ENCODE data around the gene PRKCZ.

The PRKCZ gene

DNA sequence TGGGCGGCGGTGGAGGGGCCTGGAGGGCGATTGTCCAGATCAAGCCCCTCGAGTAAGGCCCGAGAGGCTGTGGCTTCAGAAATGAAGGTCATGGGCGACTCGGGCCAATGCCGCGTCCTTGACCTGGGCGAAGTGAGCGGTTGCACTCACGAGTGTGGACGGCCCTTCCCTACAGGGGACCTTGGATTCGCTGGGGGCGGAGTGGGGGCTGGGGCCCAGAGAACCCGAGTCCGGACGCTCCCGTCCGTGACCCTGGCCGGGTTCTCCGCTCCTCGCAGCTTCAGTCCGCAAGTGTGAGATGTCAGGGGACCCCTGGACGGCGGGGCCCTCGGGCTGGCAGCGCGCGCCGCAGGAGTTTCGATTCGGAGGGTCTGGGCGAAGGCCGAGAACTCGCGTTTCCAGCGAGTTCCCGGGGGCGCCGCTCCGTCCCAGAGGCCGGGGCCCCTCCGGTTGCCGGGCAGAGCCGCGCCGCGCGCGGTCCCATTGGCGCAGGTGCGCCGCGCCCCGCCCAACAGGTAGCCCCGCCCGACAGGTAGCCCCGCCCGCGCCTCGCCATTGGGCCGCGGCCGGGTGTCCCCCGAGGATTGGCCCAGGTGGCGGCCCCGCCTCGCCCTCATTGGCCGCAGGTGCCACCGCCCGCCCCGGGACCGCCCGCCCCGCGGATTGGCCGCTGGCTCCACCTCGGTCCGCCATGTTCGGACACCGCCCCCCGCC, at the start of gene PRKCZ:
TSS of gene PRKCZ (plus strand) at position 694 of the 714 bp plus-strand sequence. CDS start 220 bp downstream, outside the sequence.
- peak; percentile 98 for DNase-seq

DNA sequence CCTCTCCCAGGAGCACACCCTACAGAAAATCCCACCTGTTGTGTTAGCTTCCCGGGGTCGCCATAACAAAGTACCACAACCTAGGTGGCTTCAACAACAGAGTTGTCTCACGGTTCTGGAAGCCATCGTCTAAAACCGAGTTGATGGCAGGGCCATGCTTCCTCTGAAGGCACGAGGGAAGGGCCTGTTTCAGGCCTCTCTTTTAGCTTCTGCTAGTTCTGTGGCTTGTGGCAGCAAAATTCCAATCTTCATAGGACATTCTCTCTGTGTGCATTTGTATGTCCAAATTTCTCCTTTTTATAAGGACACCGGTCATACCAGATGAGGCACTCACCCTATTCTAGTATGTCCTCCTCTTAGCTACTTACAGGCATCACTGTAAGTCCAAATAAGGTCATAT, 49.8 kb upstream of the PRKCZ start:
- no peak for DNase-seq

DNA sequence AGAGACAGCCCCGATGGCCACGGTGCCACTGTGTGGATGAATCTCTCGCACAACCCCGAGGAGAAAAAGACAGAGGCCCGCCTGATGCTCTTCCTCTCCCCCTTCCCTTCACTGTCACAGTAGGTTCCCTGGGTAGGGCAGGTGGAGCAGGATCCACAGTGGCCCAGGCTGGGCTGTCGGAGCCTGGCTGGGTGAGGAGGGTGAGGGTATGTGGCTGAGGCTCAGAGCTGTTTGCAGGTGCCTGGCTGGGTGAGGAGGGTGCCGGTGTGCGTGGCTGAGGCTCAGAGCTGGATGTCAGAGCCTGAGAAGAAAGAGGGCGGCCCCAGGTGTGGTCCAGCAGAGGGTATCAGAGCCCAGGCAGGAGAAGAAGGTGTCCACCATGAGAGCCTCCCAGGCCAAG, 49.4 kb upstream of the PRKCZ start:
- no peak for DNase-seq

DNA sequence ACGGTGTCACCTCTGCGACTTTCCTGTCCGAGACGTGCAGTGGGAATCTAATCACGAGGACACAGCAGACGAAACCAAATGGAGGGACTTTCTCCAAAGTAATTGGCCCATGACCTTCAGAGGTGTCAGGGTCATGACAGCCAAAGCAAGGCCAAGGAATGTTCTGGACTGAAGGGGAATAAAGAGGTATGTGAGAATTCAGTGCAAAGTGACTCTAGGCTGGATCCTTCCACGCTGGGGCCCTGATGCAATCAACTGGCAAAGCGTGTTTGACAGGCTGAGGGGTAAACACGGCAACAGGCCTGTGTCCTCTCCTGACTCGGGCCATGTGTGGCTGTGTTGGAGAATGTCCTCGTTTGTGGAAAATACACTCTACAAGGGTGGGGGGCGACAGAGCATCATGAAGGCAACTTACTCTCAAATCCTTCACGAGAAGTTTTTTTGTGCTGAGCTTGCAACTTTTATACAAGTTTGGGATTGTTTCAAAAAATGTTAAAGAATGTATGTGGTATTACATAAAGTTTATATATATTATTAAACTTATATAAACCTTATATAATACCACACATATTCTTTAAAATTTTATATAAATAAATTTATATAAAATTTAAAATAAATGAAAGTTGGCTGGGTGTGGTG, 48.3 kb upstream of the PRKCZ start:
- DNase-seq: no peak

DNA sequence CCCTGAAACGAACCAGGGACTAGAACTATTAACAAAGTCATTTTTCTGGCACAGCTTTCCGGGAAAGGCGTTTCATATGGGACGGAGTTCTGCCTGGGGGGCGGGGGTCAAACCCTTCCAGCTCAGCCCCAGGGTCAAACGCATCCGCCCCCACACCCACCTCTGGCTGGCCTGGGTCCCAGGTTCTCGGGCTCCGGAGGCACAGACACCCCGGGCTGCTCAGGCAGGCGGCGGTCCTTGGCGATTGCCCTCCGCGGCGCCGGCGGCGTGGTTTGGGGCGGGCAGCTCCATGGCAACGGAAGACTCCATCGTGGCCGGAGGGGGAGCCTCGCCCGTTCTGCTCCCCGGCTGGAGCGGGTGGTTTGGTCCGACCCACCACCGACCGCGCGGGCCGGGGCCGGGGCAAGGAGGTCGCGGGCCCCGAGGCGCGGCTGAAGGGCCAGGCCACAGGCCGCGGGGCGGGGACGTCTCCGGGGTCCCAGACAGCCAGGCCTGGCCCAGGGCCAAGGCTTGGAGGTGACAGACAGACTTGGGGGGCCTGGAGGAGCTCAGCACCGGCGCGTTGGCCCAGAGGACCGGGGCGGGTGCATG, 46.6 kb upstream of the PRKCZ start, which contains the start of gene CFAP74:
TSS of gene CFAP74 (minus strand) at position 246 of the 591 bp plus-strand sequence. CDS start 12,830 bp downstream, outside the sequence.
- no peak for DNase-seq

DNA sequence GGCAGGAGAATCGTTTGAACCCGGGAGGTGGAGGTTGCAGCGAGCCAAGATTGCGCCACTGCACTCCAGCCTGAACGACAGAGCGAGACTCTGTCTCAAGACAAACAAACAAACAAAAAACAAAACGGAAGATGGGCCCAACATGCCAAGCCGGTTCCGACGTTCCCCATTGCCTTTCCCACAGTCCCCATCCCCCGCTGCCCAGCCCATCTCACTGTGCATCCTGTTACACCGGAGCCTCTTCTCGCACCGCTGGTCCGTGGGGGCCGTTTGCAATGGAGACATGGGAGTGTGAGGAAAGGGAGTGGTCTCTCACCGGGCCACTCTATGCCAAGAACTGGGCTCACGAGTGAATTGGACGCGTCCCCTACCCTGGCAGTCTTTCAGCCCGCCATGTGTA, 45.4 kb upstream of the PRKCZ start:
- no peak for DNase-seq

DNA sequence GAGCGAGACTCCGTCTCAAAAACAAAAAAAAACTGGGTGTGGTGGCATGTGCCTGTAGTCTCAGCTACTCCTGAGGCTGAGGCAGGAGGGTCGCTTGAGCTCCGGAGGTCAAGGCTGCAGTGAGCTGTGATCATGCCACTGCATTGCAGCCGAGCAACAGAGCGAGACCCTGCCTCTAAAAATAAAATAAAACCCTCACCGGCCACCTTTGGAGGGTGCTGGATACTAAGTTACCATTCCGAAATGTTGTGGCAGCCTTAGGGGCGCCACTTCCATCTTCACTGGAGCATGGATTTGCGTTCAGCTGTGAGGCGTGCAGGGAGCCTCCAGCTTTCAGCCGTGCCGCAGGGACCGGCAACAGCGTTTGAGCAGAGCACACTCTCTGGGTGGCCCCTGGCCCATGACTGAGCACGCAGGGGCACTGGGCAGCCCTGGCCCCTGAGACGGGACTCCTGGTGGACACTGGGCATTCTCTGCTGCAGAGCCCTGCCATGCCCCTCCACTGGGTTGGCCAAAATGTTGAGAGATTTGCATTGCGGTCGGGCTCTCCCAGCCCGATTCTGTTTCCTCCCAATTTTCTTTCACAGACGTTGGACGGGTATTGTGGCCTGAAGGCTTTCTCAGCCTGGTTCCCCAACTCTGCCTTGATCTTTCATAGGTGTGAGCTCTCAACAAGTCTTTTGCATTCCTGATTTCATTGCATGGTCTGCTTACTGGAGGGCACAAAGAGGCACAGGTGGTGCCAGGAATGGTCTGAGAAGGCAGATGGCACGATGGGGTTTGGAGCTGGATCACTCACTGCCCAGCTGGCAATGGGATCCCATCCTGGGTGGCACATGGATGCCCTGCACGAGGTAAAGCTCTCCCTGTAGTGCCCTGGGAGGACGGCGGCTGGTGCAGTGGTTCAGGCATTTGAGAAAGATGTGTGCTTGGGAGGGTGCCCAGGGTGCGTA, 40.8 kb upstream of the PRKCZ start:
- no peak for DNase-seq

DNA sequence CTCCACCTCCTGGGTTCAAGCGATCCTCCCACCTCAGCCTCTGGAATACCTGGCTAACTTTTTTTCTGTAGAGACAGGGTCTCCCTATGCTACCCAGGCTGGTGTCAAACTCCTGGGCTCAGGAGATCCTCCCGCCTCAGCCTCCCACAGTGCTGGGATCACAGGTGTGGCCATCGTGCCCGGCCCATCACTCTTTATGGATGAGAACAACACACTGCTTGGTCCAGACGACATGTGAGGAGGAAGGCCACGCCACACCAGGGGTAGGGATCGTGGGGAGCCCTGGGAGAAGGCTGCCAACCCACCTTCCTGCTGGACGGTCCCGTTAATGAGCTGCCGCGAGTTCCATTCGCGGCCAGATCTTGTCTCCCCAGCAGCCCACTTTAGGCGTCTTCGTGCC, 36.0 kb upstream of the PRKCZ start:
- no peak for DNase-seq

DNA sequence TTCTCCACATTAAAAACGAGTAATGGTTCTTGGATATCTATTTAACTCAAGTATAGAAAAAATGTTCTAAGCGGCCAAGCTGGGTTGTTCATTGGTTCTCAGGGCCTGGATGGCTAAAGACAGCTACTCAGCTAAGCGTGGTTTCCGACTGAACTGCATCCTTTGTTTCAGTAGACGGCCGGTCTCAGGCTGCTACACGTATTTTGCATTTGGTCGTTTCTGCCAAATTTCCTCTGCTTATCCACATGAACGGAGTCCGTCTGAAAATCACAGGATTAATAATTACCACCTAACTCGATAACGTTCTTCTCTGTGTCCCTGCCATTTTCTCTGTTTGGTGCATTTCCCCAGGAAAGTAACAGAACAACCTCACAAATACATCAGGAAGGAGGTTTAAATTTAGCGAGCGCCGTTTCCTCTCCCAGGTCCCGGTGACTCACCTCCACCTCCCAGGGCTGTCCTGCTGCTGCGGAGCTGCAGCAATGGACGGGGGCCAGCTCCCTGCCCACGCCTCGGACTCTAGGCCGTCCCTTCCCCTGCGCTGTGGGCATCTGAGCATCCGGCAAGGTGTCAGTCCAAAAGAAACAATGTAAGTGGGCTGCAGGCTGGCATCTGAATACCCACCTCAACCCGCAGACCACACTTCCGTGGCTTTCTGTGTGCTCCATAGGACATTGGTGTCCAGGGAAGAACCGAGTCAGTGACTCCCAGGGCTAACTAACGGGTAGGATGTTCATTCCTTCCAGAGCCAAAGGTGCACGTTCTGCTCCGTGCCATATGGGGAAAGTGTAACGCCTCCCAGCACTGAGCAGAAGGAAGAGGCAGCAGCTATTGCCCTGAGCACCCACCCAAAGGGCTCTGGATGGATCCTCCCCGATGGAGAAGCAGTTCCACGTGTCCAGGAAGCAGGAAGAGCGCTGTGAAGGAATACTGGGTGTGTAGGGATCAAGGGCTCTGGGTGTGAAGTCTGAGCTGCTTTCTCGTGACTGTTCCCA, 35.2 kb upstream of the PRKCZ start:
- DNase-seq: no peak

DNA sequence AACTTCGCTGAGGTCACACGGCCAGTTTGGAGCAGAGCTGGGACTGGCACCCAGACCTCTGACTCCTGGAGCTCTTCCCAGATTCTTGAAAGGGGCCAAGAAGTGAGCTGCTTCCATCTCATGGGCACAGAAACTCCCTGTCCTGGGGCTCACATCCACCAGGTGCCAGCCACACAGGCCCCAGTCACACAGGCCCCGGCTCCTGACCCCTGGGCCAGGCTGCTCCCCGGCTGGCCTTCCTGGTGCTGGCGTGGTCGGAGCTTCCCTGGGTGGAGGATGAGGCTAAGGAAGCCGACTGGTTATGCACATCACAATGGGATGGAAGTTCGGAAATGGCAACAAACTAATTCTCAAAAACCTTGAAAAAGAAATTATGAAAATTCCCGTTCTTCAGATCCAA, 34.1 kb upstream of the PRKCZ start:
- DNase-seq: no peak

DNA sequence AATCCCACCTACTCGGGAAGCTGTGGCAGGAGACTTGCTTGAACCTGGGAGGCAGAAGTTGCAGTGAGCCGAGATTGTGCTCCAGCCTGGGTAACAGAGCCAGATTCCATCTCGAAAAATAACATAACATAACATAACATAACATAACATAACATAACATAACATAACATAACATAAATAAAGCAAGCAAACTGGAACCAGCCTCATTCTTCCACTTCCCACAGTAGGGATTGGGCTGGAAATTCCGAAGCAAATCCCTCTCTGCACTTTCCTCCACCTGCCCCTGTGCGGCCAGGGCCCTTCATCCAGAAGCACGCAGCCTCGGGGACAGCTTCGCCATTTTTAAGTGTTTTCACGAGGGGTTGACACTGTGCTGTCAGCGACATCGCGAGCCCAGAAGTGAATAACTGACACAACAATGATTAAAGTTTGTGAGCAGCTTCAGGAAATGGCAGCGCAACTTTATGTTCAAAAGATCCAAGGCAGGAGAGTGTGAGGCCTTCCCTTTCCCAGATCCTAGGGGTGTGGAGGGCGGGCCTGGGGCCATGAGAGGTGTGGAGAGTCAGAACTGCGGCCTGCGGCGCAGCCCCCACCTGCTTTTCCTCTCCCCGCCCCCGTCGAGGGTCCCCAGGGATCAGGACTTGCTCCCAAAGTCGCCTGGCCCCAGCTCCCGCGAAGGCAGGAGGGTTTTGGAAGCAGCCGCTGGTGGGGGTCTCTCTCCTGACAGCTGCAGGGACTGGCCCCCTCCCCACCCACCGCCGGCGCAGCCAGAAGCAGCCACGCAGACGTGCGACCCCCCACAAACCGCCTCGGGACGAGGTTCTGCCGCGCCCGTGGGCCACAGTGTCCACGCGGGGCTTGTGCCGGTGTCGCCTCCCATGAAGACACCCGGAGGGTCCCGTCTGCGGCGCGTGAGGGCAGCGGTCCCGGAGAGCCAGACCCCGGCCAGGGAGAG, 31.7 kb upstream of the PRKCZ start:
- no peak for DNase-seq

DNA sequence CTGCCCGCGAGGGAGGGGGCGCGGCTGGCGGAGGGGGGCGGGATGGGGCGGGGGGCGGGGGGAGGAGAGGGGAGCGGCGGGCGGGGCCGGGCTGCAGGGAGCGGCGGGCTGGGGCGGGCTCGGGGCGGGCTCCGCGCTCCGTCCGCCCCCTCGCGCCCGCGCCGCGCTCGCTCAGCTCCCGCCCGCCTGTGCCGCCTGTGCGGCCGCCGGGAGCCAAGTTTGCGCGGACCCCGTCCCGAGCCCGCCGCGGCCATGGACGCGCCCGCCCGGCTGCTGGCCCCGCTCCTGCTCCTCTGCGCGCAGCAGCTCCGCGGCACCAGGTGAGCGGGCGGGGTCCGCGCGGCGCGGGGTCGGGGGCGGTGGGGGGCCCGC, 31.1 kb upstream of the PRKCZ start, which contains the start of gene GABRD:
TSS of gene GABRD (plus strand) at position 174 of the 372 bp plus-strand sequence. CDS start at position 253, 79 bp downstream.
- DNase-seq: no peak

DNA sequence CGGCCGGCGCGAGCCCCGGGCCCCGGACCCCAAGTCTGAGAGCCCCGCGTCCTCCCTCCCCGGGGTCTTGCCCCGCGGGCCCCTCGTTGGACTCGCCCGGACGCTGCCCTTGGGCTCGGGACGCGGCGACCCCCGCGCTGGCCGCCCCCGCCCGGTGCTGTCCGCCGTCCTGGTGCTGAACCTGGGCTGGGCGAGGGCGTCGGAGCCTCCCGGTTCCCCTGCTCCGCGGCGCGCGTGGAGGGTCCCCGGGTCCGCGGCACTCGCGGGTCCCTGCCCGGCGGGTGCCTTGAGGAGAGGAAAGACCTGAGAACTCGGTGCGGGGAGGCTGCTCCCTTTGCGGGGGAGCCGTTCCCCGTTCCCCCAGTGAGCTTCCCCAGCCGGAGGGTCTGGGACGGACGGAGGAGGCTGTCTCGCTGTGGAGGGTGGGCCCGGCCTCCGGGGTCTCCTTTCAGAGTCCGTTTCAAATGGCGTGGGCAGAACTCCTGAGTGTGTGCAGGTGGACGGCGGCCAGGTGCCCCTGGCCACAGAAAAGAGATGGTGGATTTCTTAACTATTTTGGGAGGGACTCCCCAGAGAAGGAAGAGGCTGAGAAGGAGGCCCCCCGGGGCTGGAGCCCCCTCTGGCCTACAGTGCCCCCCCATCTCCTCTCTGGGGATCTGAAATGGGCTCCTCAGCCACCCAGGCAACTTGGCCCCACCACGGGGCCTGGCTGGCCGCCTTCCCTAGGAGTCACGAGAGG, 30.5 kb upstream of the PRKCZ start:
- DNase-seq: no peak

DNA sequence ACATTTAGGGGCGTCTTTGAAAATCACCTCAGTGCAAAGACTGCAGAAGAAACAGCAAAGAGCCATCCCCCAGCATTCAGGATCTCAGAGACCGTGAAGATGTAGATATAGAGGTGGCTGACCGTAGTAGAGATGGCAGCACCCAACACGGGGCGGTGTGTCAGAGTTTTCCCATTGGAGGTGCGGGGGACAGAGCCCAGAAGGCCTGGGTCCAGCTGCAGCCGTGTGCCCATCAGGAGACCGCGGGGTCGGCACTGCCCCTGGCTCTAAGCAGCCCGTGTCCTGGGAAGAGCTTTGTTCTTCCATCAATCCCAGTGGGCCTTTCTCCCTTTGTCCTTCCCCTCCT, 29.9 kb upstream of the PRKCZ start:
- no peak for DNase-seq

DNA sequence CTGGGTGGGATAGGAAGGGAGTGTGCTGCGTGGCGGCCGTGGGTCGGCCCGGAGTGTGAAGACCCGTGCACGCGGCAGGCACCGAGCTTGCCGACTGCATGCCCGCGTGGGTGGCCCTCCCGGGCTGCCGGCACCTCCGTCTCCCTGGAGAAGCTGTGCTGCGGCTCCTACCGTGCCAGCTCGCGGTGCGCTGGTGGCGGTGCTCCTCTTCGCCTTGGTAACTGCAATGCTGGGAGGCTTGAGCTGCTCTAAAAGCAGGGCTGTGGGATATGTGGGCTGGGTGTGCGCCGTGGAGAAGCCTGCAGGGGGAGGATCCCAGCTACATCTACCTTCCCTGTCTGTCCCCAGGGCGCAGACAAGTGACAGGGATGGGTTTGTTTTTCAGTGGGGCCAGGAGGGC, 28.7 kb upstream of the PRKCZ start:
- no peak for DNase-seq

DNA sequence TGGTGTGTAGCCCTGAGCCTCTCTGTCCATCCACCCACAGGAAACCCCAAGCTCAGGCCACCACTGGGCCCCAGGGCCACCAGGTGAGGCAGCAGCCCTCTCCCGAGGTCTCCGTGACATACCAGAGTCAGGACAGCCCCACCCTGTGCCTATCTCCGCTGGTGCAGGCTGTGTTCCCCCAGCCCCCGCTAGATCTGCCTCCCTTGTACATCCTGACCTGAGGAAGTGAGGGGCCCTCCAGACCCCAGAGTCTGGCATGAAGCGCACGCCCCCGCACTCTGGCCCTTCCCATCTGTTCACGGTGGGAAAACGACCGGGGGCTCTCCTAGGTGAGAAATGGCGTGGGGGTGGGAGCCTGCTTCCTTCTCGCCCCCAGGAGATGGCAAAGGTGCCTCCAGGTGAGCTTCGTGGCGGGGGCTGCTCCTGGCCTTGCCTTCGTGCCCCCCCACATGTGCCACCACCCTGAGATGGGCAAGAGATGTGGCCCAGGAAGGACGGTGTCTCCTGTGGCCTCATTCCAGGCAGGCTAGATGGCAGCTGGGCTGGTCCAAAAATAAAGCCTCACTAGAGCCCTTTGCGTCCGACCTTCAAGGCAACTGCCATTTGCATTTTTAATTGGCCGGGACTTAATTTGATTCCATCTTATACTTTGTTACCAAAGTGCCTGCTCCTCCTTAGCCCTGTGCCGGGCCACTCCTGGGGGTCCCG, 28.0 kb upstream of the PRKCZ start:
- no peak for DNase-seq

DNA sequence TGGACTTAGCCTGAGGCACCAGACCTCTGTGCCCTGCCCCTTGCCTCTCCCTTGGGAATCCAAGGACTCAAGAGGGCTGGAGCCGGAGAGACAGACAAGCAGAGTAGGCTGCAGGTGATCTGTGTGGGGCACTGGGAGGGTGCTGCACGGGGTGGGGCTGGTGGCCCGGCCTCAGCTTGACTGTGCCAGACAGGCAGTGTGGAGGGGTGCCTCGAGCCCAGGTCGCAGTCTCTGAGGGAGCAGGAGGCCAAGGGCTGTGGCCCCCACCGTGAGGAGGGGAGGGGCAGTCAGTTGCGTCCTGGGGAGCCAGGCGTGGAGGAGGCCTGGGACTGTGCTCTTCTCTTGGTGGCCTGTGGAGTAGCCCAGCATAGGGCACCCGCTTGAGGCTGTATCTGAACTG, 27.0 kb upstream of the PRKCZ start:
- no peak for DNase-seq

DNA sequence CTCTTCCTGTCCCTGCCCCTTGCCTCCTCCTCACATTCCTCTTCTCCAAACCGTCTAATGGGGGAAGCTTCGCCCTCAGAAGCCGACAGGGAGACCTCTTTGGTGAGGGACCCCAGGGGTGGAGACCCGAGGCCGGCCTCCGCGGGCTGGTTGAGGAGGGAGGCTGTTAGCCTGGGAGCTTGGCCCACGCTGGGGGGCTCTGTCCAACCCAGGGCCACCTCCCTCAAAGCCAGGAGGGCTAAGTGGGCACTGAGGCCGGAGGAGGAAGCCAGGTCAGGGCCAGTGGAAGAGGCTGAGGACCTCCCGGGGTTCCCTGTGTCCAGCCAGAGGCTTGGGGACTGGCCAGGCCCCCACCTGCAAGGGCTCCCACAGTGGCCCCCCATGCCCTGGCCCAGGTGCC, 25.8 kb upstream of the PRKCZ start:
- no peak for DNase-seq

DNA sequence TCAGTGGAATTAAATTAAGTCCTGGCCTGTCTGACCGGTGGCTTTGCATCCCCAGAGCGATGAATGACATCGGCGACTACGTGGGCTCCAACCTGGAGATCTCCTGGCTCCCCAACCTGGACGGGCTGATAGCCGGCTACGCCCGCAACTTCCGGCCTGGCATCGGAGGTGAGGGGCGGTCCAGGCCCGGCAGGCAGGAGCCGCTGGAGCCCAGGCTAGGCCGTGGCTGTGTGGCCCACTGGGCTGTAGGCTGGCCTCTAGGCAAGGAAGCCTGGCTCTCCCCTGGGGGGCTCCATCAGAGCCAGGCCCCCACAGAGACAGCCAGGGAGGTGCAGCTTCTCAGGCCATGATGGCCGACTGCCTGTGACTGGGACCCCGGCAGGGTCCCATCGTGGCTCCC, 25.3 kb upstream of the PRKCZ start:
- no peak for DNase-seq

Measured in activated effector memory CD4-positive, alpha-beta T cell treated with anti-CD3 and anti-CD28 coated beads, Interleukin-2, amount 50 U/mL, for 16 hours (primary cell).